Left ventricle myocardium inferior (tissue), 1 donor: ENCODE results near the gene ADCY3. TPM values are rescaled to one million over a fixed set of nuclear protein-coding genes. Genes with fewer than 3 reads are reported as not detected.

Experiments used
- DNase-seq: peaks from one replicate; pipeline ENCODE4 v3.0.0-alpha.2; 2020
- H3K27ac ChIP-seq: fragments of 200-600 bp; replicated peaks from 2 replicates; pipeline ENCODE4 v1.8.0; 2021
- H3K27me3 ChIP-seq: fragments of 200-600 bp; 2 replicates; pipeline ENCODE4 v1.8.0; 2021; ENCODE audit warnings: low read depth
- H3K36me3 ChIP-seq: fragments of 200-600 bp; 2 replicates; pipeline ENCODE4 v1.8.0; 2021
- H3K4me1 ChIP-seq: fragments of 200-600 bp; 2 replicates; pipeline ENCODE4 v1.8.0; 2021
- H3K4me3 ChIP-seq: fragments of 200-600 bp; 2 replicates; pipeline ENCODE4 v1.8.0; 2021; ENCODE audit warnings: mild to moderate bottlenecking, moderate library complexity
- H3K9me3 ChIP-seq: fragments of 200-600 bp; replicated peaks from 2 replicates; pipeline ENCODE4 v1.8.0; 2021
- intact Hi-C: fragments of 100-400 bp; cut with micrococcal nuclease; formaldehyde crosslinking; loops from one replicate; pipeline ENCODE4 v1.11.0; 2022
- total RNA-seq: library from RNA; stranded (reverse); fragmentation: NEBNext Ultra II Directional; extraction: Animal tissue kit (Norgen Biotek cat#: 25700); gene quantifications from one replicate; pipeline ENCODE4 v1.2.1, GENCODE V29; 2021
- TF ChIP-seq, protein P1 (sequence below): fragments of 200-600 bp; IDR thresholded peaks from 2 replicates; pipeline ENCODE4 v1.8.0; 2021; ENCODE audit warnings: antibody characterized with exemption, mild to moderate bottlenecking, borderline replicate concordance
- donor health status: DM: no; HTN: yes; CAD: no; lungs with severe emphysema.

The ADCY3 gene
- total RNA-seq, 1 donor from 2014 or later: 12.8 TPM

GRCh38 chr2:24935145-24935544, 15.1 kb upstream of the ADCY3 start:
- intact Hi-C loops: no loop called here

GRCh38 chr2:24932715-24933114, 12.7 kb upstream of the ADCY3 start:
- Histone ChIP-seq H3K4me1 (peaks cover 8% of the 10 kb centered on the region), H3K27ac (no peak overlapping the region), H3K4me3 (no peak overlapping the region), H3K9me3 (no peaks in the 10 kb centered on the region), H3K36me3 (no peaks in the 10 kb centered on the region), H3K27me3 (no peaks in the 10 kb centered on the region)
- no peak for DNase-seq
- intact Hi-C loops: no loop called here
- TF ChIP-seq, protein P1, sequence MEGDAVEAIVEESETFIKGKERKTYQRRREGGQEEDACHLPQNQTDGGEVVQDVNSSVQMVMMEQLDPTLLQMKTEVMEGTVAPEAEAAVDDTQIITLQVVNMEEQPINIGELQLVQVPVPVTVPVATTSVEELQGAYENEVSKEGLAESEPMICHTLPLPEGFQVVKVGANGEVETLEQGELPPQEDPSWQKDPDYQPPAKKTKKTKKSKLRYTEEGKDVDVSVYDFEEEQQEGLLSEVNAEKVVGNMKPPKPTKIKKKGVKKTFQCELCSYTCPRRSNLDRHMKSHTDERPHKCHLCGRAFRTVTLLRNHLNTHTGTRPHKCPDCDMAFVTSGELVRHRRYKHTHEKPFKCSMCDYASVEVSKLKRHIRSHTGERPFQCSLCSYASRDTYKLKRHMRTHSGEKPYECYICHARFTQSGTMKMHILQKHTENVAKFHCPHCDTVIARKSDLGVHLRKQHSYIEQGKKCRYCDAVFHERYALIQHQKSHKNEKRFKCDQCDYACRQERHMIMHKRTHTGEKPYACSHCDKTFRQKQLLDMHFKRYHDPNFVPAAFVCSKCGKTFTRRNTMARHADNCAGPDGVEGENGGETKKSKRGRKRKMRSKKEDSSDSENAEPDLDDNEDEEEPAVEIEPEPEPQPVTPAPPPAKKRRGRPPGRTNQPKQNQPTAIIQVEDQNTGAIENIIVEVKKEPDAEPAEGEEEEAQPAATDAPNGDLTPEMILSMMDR: no peak

More at GRCh38 chr2:24935145-24935544, 15.1 kb upstream of the ADCY3 start:
- TF ChIP-seq, protein P1: no peak
- Histone ChIP-seq H3K36me3 (no peaks in the 10 kb centered on the region), H3K4me1 (peaks cover 8% of the 10 kb centered on the region), H3K4me3 (no peak overlapping the region), H3K27ac (no peak overlapping the region), H3K9me3 (no peaks in the 10 kb centered on the region), H3K27me3 (no peaks in the 10 kb centered on the region)
- DNase-seq: no peak

- peaks cover 24% of the 10 kb centered on the region for H3K4me1 ChIP-seq
- H3K4me3 ChIP-seq: no peak overlapping the region
- H3K27ac ChIP-seq: no peak overlapping the region
- intact Hi-C loops: no loop called here
- DNase-seq: no peak
- H3K36me3 ChIP-seq: no peaks in the 10 kb centered on the region
- TF ChIP-seq, protein P1: no peak
- H3K27me3 ChIP-seq: no peaks in the 10 kb centered on the region
- no peaks in the 10 kb centered on the region for H3K9me3 ChIP-seq
Measured at GRCh38 chr2:24930768-24931167, 10.7 kb upstream of the ADCY3 start.

DNA sequence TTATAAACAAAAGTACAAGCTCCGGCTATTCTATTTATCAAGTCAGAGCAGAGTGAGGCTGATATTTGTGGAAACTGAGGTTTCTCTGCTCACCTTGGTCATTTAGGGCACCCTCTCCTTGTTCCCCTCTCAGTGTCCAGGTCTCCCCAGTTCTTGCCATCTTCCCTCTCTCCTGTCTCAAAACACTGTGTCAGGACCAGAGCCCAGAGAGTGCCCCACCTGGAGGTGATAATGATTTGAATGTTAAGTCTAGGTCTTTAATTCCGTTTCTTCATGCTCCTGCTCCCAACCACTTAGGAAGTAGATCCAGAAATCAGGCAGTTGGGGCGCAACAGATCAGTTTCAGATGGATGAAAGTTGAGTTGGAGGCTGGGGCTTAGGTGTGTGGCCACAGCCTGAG, 9.2 kb upstream of the ADCY3 start:
- Histone ChIP-seq H3K4me1 (peaks cover 24% of the 10 kb centered on the region), H3K27ac (no peak overlapping the region), H3K36me3 (no peaks in the 10 kb centered on the region), H3K4me3 (no peak overlapping the region), H3K27me3 (no peaks in the 10 kb centered on the region), H3K9me3 (no peaks in the 10 kb centered on the region)
- intact Hi-C loops: no loop called here
- DNase-seq: no peak
- TF ChIP-seq, protein P1: no peak

- Histone ChIP-seq H3K36me3 (no peaks in the 10 kb centered on the region), H3K27ac (no peak overlapping the region), H3K4me1 (peaks cover 24% of the 10 kb centered on the region), H3K9me3 (no peaks in the 10 kb centered on the region), H3K27me3 (no peaks in the 10 kb centered on the region), H3K4me3 (no peak overlapping the region)
- TF ChIP-seq, protein P1: no peak
- DNase-seq: no peak
- intact Hi-C loops: no loop called here
Measured at GRCh38 chr2:24928036-24928435, 8.0 kb upstream of the ADCY3 start.
